ENCODE measurements around the gene CPNE5. TPM values are rescaled to one million over a fixed set of nuclear protein-coding genes. Genes with fewer than 3 reads are reported as not detected.
"Not testable (repeated sequence)": the region's sequence is repeated elsewhere in the genome, so short reads cannot be mapped to it uniquely, and the experiment has no call there.

Gene CPNE5
- total RNA-seq, 4 donors from 2014 or later: 0.39 to 3.0 (median 1.4) TPM

- H3K4me1 ChIP-seq: no peaks in the 10 kb centered on the region
- no peak for DNase-seq (ENCODE audit: low spot score in 2 of 2)
- H3K27me3 ChIP-seq: no peaks in the 10 kb centered on the region
- no peaks in the 10 kb centered on the region for H3K36me3 ChIP-seq
- H3K27ac ChIP-seq: no peak overlapping the region
- TF ChIP-seq CTCF (IDR thresholded peaks at IDR 0.05) (no peak), EP300 (IDR thresholded peaks at IDR 0.05) (no peak), POLR2A (IDR thresholded peaks at IDR 0.05) (no peak)
- H3K9me3 ChIP-seq: no peaks in the 10 kb centered on the region
- H3K4me3 ChIP-seq: no peak overlapping the region
- WGBS, 2 donors: 53 to 67% methylated on average over 1 of the region's 1 CpG
Measured at GRCh38 chr6:36706339-36706738, 132.9 kb downstream of the CPNE5 start.

GRCh38 chr6:36704961-36705577 is 134.2 kb downstream of the CPNE5 start:
- H3K36me3 ChIP-seq; H3K27ac ChIP-seq; H3K27me3 ChIP-seq; H3K4me3 ChIP-seq; H3K9me3 ChIP-seq; H3K4me1 ChIP-seq; DNase-seq (ENCODE audit: low spot score in 2 of 2): not testable (repeated sequence)
- 61% methylated on average over 7 of the region's 7 CpGs for WGBS, 2 donors

- Histone ChIP-seq H3K27me3 (no peaks in the 10 kb centered on the region), H3K27ac (no peak overlapping the region), H3K36me3 (no peaks in the 10 kb centered on the region), H3K4me1 (no peaks in the 10 kb centered on the region), H3K4me3 (no peak overlapping the region), H3K9me3 (no peaks in the 10 kb centered on the region)
- DNase-seq (ENCODE audit: low spot score in 2 of 2): no peak
- no peak for TF ChIP-seq EP300 (IDR thresholded peaks at IDR 0.05)
- TF ChIP-seq POLR2A (IDR thresholded peaks at IDR 0.05): no peak
- TF ChIP-seq CTCF (IDR thresholded peaks at IDR 0.05): no peak
- WGBS, 2 donors: 91 to 94% methylated on average over 13 to 18 of the region's 18 CpGs
Measured at GRCh38 chr6:36703982-36704381, 135.3 kb downstream of the CPNE5 start.

GRCh38 chr6:36703081-36703606 is 136.1 kb downstream of the CPNE5 start:
- WGBS, 2 donors: 52 to 56% methylated on average over 5 of the region's 5 CpGs
- Histone ChIP-seq H3K27ac (no peak overlapping the region), H3K36me3 (no peaks in the 10 kb centered on the region), H3K4me1 (no peaks in the 10 kb centered on the region), H3K9me3 (no peaks in the 10 kb centered on the region), H3K4me3 (no peak overlapping the region), H3K27me3 (no peaks in the 10 kb centered on the region)
- TF ChIP-seq POLR2A (IDR thresholded peaks at IDR 0.05) (no peak), CTCF (IDR thresholded peaks at IDR 0.05) (no peak), EP300 (IDR thresholded peaks at IDR 0.05) (no peak)
- no peak for DNase-seq (ENCODE audit: low spot score in 2 of 2)

GRCh38 chr6:36702656-36703055 is 136.6 kb downstream of the CPNE5 start:
- Histone ChIP-seq H3K4me1 (no peaks in the 10 kb centered on the region), H3K27me3 (no peaks in the 10 kb centered on the region), H3K27ac (no peak overlapping the region), H3K4me3 (no peak overlapping the region), H3K36me3 (no peaks in the 10 kb centered on the region), H3K9me3 (no peaks in the 10 kb centered on the region)
- no peak for TF ChIP-seq CTCF (IDR thresholded peaks at IDR 0.05)
- no peak for TF ChIP-seq EP300 (IDR thresholded peaks at IDR 0.05)
- TF ChIP-seq POLR2A (IDR thresholded peaks at IDR 0.05): no peak
- DNase-seq (ENCODE audit: low spot score in 2 of 2): no peak
- WGBS, 2 donors: 92 to 93% methylated on average over 3 of the region's 3 CpGs
